Right lobe of liver (tissue), 6 donors: ENCODE data around the gene PEPD. TPM values are rescaled to one million over a fixed set of nuclear protein-coding genes. Genes with fewer than 3 reads are reported as not detected.

Experiments used
- ATAC-seq, 4 donors: fragments of 200-7000 bp; cut with Tn5 transposase; one replicate each; pipeline ENCODE4 v1.9.1; 2020; ENCODE audit warnings: mild to moderate bottlenecking in 4 of 4, moderate library complexity in 4 of 4
- DNase-seq, 3 donors: peaks; one replicate each; pipeline ENCODE4 v3.0.0-alpha.2; 2020
- H3K27ac ChIP-seq, 3 donors: fragments of 200-600 bp; one replicate each; pipeline ENCODE4 v1.8.0; 2022
- H3K27me3 ChIP-seq, 2 donors: fragments of 200-600 bp; one replicate each; pipeline ENCODE4 v1.8.0; 2022
- H3K36me3 ChIP-seq, 4 donors: fragments of 200-600 bp; sonication (generic) in 1 of 4; one replicate each; pipeline versions ENCODE4 v1.5.1 to v1.8.0; 2017 to 2022; ENCODE audit warnings: control low read depth in 1 of 4
- H3K4me1 ChIP-seq, 4 donors: fragments of 200-600 bp; sonication (generic) in 1 of 4; one replicate each; pipeline versions ENCODE4 v1.5.1 to v1.8.0; 2017 to 2022; ENCODE audit warnings: control low read depth in 1 of 4
- H3K4me3 ChIP-seq, 3 donors: fragments of 200-600 bp; one replicate each; pipeline ENCODE4 v1.8.0; 2022
- H3K9me3 ChIP-seq, 4 donors: fragments of 200-600 bp; sonication (generic) in 1 of 4; one replicate each; pipeline versions ENCODE4 v1.5.1 to v1.8.0; 2017 to 2022; ENCODE audit warnings: control low read depth in 1 of 4
- CTCF ChIP-seq, 4 donors: fragments of 200-600 bp in 3 of 4; fragments of 450-650 bp in 1 of 4; IDR thresholded peaks; one replicate each; pipeline versions ENCODE4 v1.5.1 to v1.8.0; 2016 to 2022; ENCODE audit warnings: antibody characterized with exemption in 4 of 4, mild to moderate bottlenecking in 2 of 4
- POLR2A ChIP-seq: fragments of 450-650 bp; IDR thresholded peaks from one replicate; pipeline ENCODE4 v1.6.1; 2017; ENCODE audit warnings: antibody characterized with exemption, mild to moderate bottlenecking
- WGBS: methylation state at CpG from one replicate; pipeline ENCODE4 v1.1.6; 2018; ENCODE audit warnings: low coverage, low lambda C conversion rate; ENCODE audit not compliant: insufficient coverage; ENCODE audit errors: missing lambda C conversion rate; 5-methylcytosine and 5-hydroxymethylcytosine counted together
- intact Hi-C, 2 donors: fragments of 100-400 bp; cut with DNase I; formaldehyde crosslinking; loops; one replicate each; pipeline versions ENCODE4 v1.11.2 to v1.14.1; 2022
- total RNA-seq, 6 experiments: library from RNA; depleted of rRNA in 2 of 6; stranded (reverse); fragments of >200 nt in 2 of 6; fragmentation: NEBNext Ultra II Directional in 3 of 6; extraction: Animal tissue kit (Norgen Biotek cat#: 25700) in 3 of 6; gene quantifications; one replicate each; pipeline versions ENCODE4 v1.1.0 to v1.2.4, GENCODE V29; 2016 to 2023
- donor health status: DM: no; HTN: yes; CAD: no.
- donor health status: DM: no; HTN: no; CAD: no.
- donor health status: DM: no; HTN: no; CAD: no.
- donor health status: DM: no; HTN: yes; CAD: no.
- donor health status: DM: no; HTN: yes; CAD: no.

PEPD gene
- total RNA-seq, 6 experiments from 2014 or later: 121 to 261 (median 167) TPM

GRCh38 chr19:33340991-33341390 is 180.6 kb downstream of the PEPD start:
- H3K4me1 ChIP-seq: peaks cover 0 to 16% (median 0%) of the 10 kb centered on the region in 4 donors
- no peaks in the 10 kb centered on the region for H3K9me3 ChIP-seq
- no peak overlapping the region for H3K27ac ChIP-seq
- H3K36me3 ChIP-seq: no peaks in the 10 kb centered on the region
- TF ChIP-seq POLR2A (no peak), CTCF (IDR thresholded peaks at IDR 0.05) (no peak)
- ATAC-seq: no peak
- WGBS: 67% methylated on average over 2 of the region's 2 CpGs
- no peaks in the 10 kb centered on the region for H3K27me3 ChIP-seq
- intact Hi-C loops: no loop called here
- DNase-seq: no peak
- H3K4me3 ChIP-seq: no peak overlapping the region

GRCh38 chr19:33339016-33339984 is 182.3 kb downstream of the PEPD start:
- no peaks in the 10 kb centered on the region for H3K27me3 ChIP-seq
- ATAC-seq (peak in 2 of 4 donors; percentile 26 to 28), DNase-seq (no peak)
- H3K9me3 ChIP-seq: no peaks in the 10 kb centered on the region
- TF ChIP-seq CTCF (IDR thresholded peaks at IDR 0.05) (no peak), POLR2A (no peak)
- intact Hi-C loops: loop anchor here in 1 of 2 donors (10.0 kb wide), 1 partner anchor 66 kb away; no protein-coding TSS in a partner anchor
- peaks cover 0 to 17% (median 0%) of the 10 kb centered on the region in 4 donors for H3K4me1 ChIP-seq
- no peak overlapping the region for H3K27ac ChIP-seq
- H3K36me3 ChIP-seq: no peaks in the 10 kb centered on the region
- no peak overlapping the region for H3K4me3 ChIP-seq
- 65% methylated on average over 6 of the region's 8 CpGs for WGBS

Other genes starting within 250 kb of the PEPD start
- 100 to 1,000 TPM in 4 of 6 experiments, 10 to 100 TPM in 2; 53.9 to 163 (median 119) TPM for gene CEBPA, start 219.3 kb downstream of the PEPD start, total RNA-seq
- 10 to 100 TPM; 15.0 to 32.3 (median 27.1) TPM for gene CEBPG, start 148.1 kb downstream of the PEPD start, total RNA-seq
- under 1 TPM in 2 of 6 experiments, not detected in 4; 0.12 to 0.19 TPM for gene CHST8, start 100.2 kb upstream of the PEPD start, total RNA-seq